Activated CD8-positive, alpha-beta T cell treated with anti-CD3 and anti-CD28 coated beads for 36 hours (primary cell): ENCODE data around the gene DOCK6. TPM values are rescaled to one million over a fixed set of nuclear protein-coding genes. Genes with fewer than 3 reads are reported as not detected.

ENCODE experiments used
- ATAC-seq: fragments of 200-7000 bp; cut with Tn5 transposase; one replicate; pipeline ENCODE4 v1.10.0; 2021; ENCODE audit warnings: mild to moderate bottlenecking, moderate library complexity
- CTCF ChIA-PET: fragments of 350-600 bp; sonication (Branson Sonifier 250); formaldehyde crosslinking; loops from one replicate; lab custom pipeline; 2021; ENCODE audit warnings: antibody characterized with exemption; lab: Charles Lee
- POLR2A ChIA-PET: fragments of 350-600 bp; sonication (Branson Sonifier 250); formaldehyde crosslinking; loops from one replicate; lab custom pipeline; 2021; ENCODE audit warnings: antibody characterized with exemption; lab: Charles Lee
- DNase-seq: peaks from one replicate; pipeline ENCODE4 v3.0.0-alpha.2; 2020
- H3K27ac Mint-ChIP-seq: one replicate; pipeline ENCODE4 v1.8.0; 2021; ENCODE audit warnings: mild to moderate bottlenecking, mixed read lengths
- H3K27me3 Mint-ChIP-seq: one replicate; pipeline ENCODE4 v1.8.0; 2021; ENCODE audit warnings: mixed read lengths
- H3K36me3 Mint-ChIP-seq: one replicate; pipeline ENCODE4 v1.8.0; 2021; ENCODE audit warnings: low read depth, mixed read lengths
- H3K4me1 Mint-ChIP-seq: one replicate; pipeline ENCODE4 v1.8.0; 2021; ENCODE audit warnings: low read depth, mixed read lengths
- H3K4me3 Mint-ChIP-seq: one replicate; pipeline ENCODE4 v1.8.0; 2021; ENCODE audit warnings: mild to moderate bottlenecking, moderate library complexity, mixed read lengths
- H3K9me3 Mint-ChIP-seq: one replicate; pipeline ENCODE4 v1.8.0; 2021; ENCODE audit warnings: mixed read lengths
- intact Hi-C: fragments of 100-400 bp; cut with micrococcal nuclease; formaldehyde crosslinking; loops from one replicate; pipeline ENCODE4 v1.10.0; 2022
- total RNA-seq, 2 experiments: library from RNA; stranded (reverse); gene quantifications; one replicate each; pipeline ENCODE4 v1.2.3, GENCODE V29; 2021
- TF ChIP-seq, protein P1 (sequence below): fragments of 200-600 bp; IDR thresholded peaks from one replicate; pipeline ENCODE4 v1.8.0; 2022; ENCODE audit warnings: antibody characterized with exemption, mild to moderate bottlenecking

The DOCK6 gene
- total RNA-seq, 2 experiments from 2014 or later: 4.5 to 7.9 TPM

DNA sequence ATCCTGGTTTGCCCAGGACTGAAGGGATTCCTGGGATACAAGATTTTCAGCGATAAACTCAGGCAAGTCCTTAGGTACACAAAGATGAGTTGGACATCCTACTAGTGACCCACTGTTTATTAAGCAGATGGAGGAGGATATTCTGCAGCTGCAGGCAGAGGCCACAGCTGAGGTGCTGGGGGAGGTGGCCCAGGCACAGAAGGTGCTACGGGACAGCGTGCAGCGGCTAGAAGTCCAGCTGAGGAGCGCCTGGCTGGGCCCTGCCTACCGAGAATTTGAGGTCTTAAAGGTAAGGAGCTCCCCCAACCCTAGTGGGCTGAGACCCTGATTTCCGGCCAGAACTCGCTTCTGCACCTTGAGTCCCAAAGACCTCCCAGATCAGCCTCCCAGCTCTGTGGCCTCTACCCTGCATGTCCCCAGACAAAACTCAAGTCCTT lies 22.3 kb downstream of the DOCK6 start:
- Mint-ChIP-seq H3K4me1 (peaks cover 5% of the 10 kb centered on the region), H3K9me3 (peaks cover 5% of the 10 kb centered on the region), H3K4me3 (no peak overlapping the region), H3K36me3 (peaks cover 2% of the 10 kb centered on the region), H3K27ac (no peak overlapping the region), H3K27me3 (peaks cover 9% of the 10 kb centered on the region)
- intact Hi-C loops: no loop called here
- TF ChIP-seq, protein P1, sequence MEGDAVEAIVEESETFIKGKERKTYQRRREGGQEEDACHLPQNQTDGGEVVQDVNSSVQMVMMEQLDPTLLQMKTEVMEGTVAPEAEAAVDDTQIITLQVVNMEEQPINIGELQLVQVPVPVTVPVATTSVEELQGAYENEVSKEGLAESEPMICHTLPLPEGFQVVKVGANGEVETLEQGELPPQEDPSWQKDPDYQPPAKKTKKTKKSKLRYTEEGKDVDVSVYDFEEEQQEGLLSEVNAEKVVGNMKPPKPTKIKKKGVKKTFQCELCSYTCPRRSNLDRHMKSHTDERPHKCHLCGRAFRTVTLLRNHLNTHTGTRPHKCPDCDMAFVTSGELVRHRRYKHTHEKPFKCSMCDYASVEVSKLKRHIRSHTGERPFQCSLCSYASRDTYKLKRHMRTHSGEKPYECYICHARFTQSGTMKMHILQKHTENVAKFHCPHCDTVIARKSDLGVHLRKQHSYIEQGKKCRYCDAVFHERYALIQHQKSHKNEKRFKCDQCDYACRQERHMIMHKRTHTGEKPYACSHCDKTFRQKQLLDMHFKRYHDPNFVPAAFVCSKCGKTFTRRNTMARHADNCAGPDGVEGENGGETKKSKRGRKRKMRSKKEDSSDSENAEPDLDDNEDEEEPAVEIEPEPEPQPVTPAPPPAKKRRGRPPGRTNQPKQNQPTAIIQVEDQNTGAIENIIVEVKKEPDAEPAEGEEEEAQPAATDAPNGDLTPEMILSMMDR: no peak
- POLR2A ChIA-PET: interaction anchor here (1.2 kb wide), 1 partner anchor 14 kb away, joined by 3 read pairs; no protein-coding TSS in a partner anchor
- CTCF ChIA-PET: interaction anchor here (2.1 kb wide), 1 partner anchor 242 kb away, joined by 6 read pairs; no protein-coding TSS in a partner anchor
- DNase-seq (no peak), ATAC-seq (no peak)

DNA sequence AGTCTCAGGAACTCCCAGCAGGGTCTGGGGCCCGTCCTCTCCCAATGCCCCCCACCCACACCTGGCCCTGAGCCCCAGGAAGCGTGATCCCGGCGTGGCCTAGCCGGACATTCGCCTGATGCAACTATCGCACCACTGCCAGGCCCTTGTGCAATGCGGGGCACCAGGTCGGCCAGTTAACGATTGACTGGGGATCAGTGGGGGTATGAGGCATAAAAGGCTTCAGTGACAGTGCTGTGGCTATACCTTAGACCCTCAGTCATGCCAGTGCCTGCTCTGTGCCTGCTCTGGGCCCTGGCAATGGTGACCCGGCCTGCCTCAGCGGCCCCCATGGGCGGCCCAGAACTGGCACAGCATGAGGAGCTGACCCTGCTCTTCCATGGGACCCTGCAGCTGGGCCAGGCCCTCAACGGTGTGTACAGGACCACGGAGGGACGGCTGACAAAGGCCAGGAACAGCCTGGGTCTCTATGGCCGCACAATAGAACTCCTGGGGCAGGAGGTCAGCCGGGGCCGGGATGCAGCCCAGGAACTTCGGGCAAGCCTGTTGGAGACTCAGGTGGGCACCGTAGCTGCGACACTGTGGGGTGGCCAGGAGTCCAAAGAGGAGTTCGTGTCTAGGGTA lies 22.8 kb downstream of the DOCK6 start, which contains the start of gene ANGPTL8:
TSS of gene ANGPTL8 (plus strand) at position 243 of the 624 bp plus-strand sequence. CDS start at position 262, 19 bp downstream.
- intact Hi-C loops: no loop called here
- Mint-ChIP-seq H3K27ac (no peak within 1 kb of the TSS), H3K36me3 (peaks cover 2% of the 10 kb centered on the region), H3K9me3 (peaks cover 5% of the 10 kb centered on the region), H3K4me1 (peaks cover 5% of the 10 kb centered on the region), H3K4me3 (no peak within 1 kb of the TSS), H3K27me3 (peaks cover 9% of the 10 kb centered on the region)
- no peak for DNase-seq
- no peak for ATAC-seq
- ChIA-PET CTCF (interaction anchor here (2.1 kb wide), 1 partner anchor 243 kb away, joined by 6 read pairs; no protein-coding TSS in a partner anchor), POLR2A (interaction anchor here (1.2 kb wide), 1 partner anchor 13 kb away, joined by 3 read pairs; no protein-coding TSS in a partner anchor)
- TF ChIP-seq, protein P1: no peak

DNA sequence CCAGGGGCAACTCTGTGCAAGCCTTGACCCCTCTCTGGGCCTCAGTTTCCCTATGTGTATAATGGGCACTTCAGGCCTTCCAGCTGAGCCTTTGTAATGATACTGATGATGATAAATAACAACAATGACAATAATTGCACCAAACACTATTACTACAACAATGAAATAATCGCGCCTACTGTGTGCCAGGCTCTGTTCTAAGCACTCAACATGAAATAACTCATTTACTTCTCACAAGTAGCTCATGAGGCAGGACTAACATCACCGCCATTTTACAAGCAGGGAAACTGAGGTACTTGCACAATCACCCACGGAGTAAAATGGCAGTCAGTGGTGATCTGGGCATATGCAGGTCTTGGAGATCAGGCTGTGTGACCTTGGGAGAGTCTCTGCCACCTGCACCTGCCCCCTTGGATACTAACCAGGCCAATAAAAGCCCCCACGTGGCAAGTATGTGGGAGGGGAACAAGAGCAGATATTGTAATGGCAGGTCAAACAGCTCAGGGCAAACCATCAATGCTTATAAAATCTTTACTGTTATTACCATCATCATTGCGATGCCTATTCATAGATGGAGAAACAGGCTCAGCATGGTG lies 23.4 kb downstream of the DOCK6 start:
- ChIA-PET CTCF (interaction anchor here (2.1 kb wide), 1 partner anchor 243 kb away, joined by 6 read pairs; no protein-coding TSS in a partner anchor), POLR2A (no interaction called here)
- peaks cover 2% of the 10 kb centered on the region for H3K36me3 Mint-ChIP-seq
- H3K27ac Mint-ChIP-seq: no peak overlapping the region
- intact Hi-C loops: no loop called here
- TF ChIP-seq, protein P1: no peak
- H3K4me3 Mint-ChIP-seq: no peak overlapping the region
- no peak for ATAC-seq
- H3K9me3 Mint-ChIP-seq: peaks cover 5% of the 10 kb centered on the region
- H3K4me1 Mint-ChIP-seq: peaks cover 5% of the 10 kb centered on the region
- DNase-seq: no peak
- H3K27me3 Mint-ChIP-seq: peaks cover 9% of the 10 kb centered on the region

DNA sequence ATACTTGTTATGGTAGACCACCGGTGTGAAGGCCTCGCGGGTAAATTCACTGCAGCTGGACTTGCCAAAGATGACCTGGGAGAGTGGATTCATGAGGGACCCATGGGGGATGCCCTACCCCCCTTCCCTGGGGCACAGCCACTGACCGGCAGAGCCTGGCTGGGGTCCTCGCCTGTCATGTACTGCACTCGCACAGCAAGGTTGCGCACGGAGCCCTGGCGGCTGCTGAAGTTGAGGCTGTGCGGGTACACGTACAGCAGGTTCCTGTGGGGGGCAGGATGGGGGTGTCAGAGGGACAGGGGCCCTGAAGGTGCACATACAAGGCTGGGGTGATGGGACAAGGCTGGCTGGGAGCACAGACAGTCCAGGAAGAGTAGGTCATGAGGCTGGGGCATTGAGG lies 24.3 kb downstream of the DOCK6 start:
- H3K27me3 Mint-ChIP-seq: peaks cover 5% of the 10 kb centered on the region
- no peak overlapping the region for H3K4me3 Mint-ChIP-seq
- POLR2A ChIA-PET: no interaction called here
- H3K36me3 Mint-ChIP-seq: peaks cover 2% of the 10 kb centered on the region
- no peaks in the 10 kb centered on the region for H3K4me1 Mint-ChIP-seq
- DNase-seq (no peak), ATAC-seq (no peak)
- TF ChIP-seq, protein P1: no peak
- H3K9me3 Mint-ChIP-seq: peaks cover 5% of the 10 kb centered on the region
- CTCF ChIA-PET: no interaction called here
- intact Hi-C loops: no loop called here
- H3K27ac Mint-ChIP-seq: no peak overlapping the region

DNA sequence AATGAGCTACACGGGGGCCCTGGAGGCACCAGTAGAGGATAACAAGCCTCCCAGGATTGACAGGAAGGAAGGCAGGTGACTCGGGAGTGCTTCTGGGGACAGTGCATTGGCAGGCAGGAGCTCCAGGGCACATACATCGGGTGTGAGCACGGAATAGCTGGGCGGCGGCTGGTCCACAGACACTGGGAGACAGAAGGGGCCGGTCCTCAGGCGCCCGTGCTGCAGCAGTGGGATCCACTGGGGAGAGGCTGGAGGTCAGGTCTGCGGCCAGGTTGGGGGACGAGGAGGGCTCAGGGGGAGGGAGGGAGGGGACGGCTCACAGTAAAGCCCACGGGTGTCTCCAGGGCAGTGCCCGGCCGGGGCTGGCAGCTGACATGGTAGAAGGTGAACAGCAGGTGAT lies 25.0 kb downstream of the DOCK6 start:
- TF ChIP-seq, protein P1: no peak
- peaks cover 5% of the 10 kb centered on the region for H3K9me3 Mint-ChIP-seq
- peaks cover 4% of the 10 kb centered on the region for H3K27me3 Mint-ChIP-seq
- no peak overlapping the region for H3K4me3 Mint-ChIP-seq
- ChIA-PET CTCF (no interaction called here), POLR2A (no interaction called here)
- H3K27ac Mint-ChIP-seq: no peak overlapping the region
- ATAC-seq (no peak), DNase-seq (no peak)
- intact Hi-C loops: no loop called here
- peaks cover 2% of the 10 kb centered on the region for H3K36me3 Mint-ChIP-seq
- no peaks in the 10 kb centered on the region for H3K4me1 Mint-ChIP-seq
